ENCODE results near the gene PRRT2. TPM values are rescaled to one million over a fixed set of nuclear protein-coding genes. Genes with fewer than 3 reads are reported as not detected.
A peak's percentile ranks its signal among the peaks of the same experiment; 100 is the strongest.

PRRT2 gene
- total RNA-seq, 1 donor: 1.4 TPM

- Histone ChIP-seq H3K27ac (ENCODE audit: low read depth, low read length) (peak overlapping the region; percentile 61), H3K79me2 (ENCODE audit: insufficient read depth, low read length) (peaks cover 42% of the 10 kb centered on the region), H3K4me3 (ENCODE audit: insufficient read depth, low read length) (peak overlapping the region; percentile 98), H3K4me2 (ENCODE audit: insufficient read depth, low read length) (peak overlapping the region; percentile 87), H3K36me3 (ENCODE audit: insufficient read depth, low read length) (no peaks in the 10 kb centered on the region), H4K20me1 (ENCODE audit: insufficient read depth, low read length) (no peaks in the 10 kb centered on the region), H3K4me1 (ENCODE audit: insufficient read depth, low read length) (peaks cover 16% of the 10 kb centered on the region), H3K9me3 (ENCODE audit: low read depth, low read length) (no peaks in the 10 kb centered on the region), H2AFZ (ENCODE audit: low read length) (peak overlapping the region; percentile 95), H3K27me3 (ENCODE audit: insufficient read depth, low read length) (no peaks in the 10 kb centered on the region)
- TF ChIP-seq CTCF (IDR thresholded peaks at IDR 0.05; ENCODE audit: extremely low read depth, low read depth, low read length): no peak
- DNase-seq (ENCODE audit: insufficient read length, low spot score, missing footprints): peak; percentile 79
These were observed 22.2 kb upstream of the PRRT2 start for GRCh38 chr16:29789775-29790182.

GRCh38 chr16:29790183-29790948 is 21.6 kb upstream of the PRRT2 start, which contains the start of gene KIF22:
KIF22 (plus strand) TSS chr16:29790751; CDS start chr16:29790760, 9 bp downstream.
- peak within 1 kb of the TSS; percentile 98 for H3K4me3 ChIP-seq (ENCODE audit: insufficient read depth, low read length)
- DNase-seq (ENCODE audit: insufficient read length, low spot score, missing footprints): peak; percentile 100
- H3K27ac ChIP-seq (ENCODE audit: low read depth, low read length): peak within 1 kb of the TSS; percentile 61
- H3K9me3 ChIP-seq (ENCODE audit: low read depth, low read length): no peaks in the 10 kb centered on the region
- peak within 1 kb of the TSS; percentile 87 for H3K4me2 ChIP-seq (ENCODE audit: insufficient read depth, low read length)
- H3K36me3 ChIP-seq (ENCODE audit: insufficient read depth, low read length): no peaks in the 10 kb centered on the region
- peaks cover 48% of the 10 kb centered on the region for H3K79me2 ChIP-seq (ENCODE audit: insufficient read depth, low read length)
- peaks cover 13% of the 10 kb centered on the region for H3K4me1 ChIP-seq (ENCODE audit: insufficient read depth, low read length)
- no peaks in the 10 kb centered on the region for H3K27me3 ChIP-seq (ENCODE audit: insufficient read depth, low read length)
- H4K20me1 ChIP-seq (ENCODE audit: insufficient read depth, low read length): no peaks in the 10 kb centered on the region
- peak within 1 kb of the TSS; percentile 95 for H2AFZ ChIP-seq (ENCODE audit: low read length)
- TF ChIP-seq CTCF (IDR thresholded peaks at IDR 0.05; ENCODE audit: extremely low read depth, low read depth, low read length): peak; percentile 75

GRCh38 chr16:29790949-29791844 is 20.8 kb upstream of the PRRT2 start:
- Histone ChIP-seq H2AFZ (ENCODE audit: low read length) (peak overlapping the region; percentile 80), H3K27me3 (ENCODE audit: insufficient read depth, low read length) (no peaks in the 10 kb centered on the region), H3K36me3 (ENCODE audit: insufficient read depth, low read length) (no peaks in the 10 kb centered on the region), H3K79me2 (ENCODE audit: insufficient read depth, low read length) (peaks cover 56% of the 10 kb centered on the region), H3K27ac (ENCODE audit: low read depth, low read length) (peak overlapping the region; percentile 40), H3K9me3 (ENCODE audit: low read depth, low read length) (no peaks in the 10 kb centered on the region), H3K4me1 (ENCODE audit: insufficient read depth, low read length) (peaks cover 9% of the 10 kb centered on the region), H3K4me2 (ENCODE audit: insufficient read depth, low read length) (peak overlapping the region; percentile 86), H3K4me3 (ENCODE audit: insufficient read depth, low read length) (peak overlapping the region; percentile 98), H4K20me1 (ENCODE audit: insufficient read depth, low read length) (no peaks in the 10 kb centered on the region)
- no peak for TF ChIP-seq CTCF (IDR thresholded peaks at IDR 0.05; ENCODE audit: extremely low read depth, low read depth, low read length)
- peak; percentile 85 for DNase-seq (ENCODE audit: insufficient read length, low spot score, missing footprints)
